ENCODE results near the gene MEX3A. TPM values are rescaled to one million over a fixed set of nuclear protein-coding genes. Genes with fewer than 3 reads are reported as not detected.

MEX3A gene
- total and polyA plus RNA-seq, 2 of the 8 experiments (the other 6 are each of a cell fraction or from before 2014, with no cell fraction given) = 34.1 to 52.4 TPM

DNA sequence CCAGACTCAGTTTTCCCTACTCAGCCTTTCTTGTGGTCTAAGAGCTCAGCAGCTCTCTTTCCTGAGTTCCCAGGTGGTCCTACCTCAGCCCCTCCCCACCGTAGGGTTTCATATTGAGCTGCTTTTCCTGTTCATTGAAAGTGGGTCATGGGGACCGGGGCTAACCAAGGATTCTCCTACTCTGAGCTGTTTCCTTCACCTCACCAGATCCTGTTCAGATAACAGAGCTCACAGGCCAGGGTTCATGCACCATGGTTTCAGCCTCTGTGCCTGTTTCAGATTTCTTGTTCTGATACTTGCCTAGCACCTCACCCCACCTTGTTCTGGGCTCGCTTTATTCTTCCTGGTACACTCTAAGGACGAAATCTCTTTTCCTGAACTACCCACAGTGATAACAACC, 37.2 kb downstream of the MEX3A start:
- H3K27me3 ChIP-seq (replicated peaks in 1 of 4; ENCODE audit: control insufficient read depth in 3 of 4, extremely low read depth in 1 of 4, insufficient read depth in 3 of 4, low read length in 3 of 4) = no peaks in the 10 kb centered on the region
- no peak overlapping the region for H2BK20ac ChIP-seq (ENCODE audit: low read length)
- no peak overlapping the region for H2AK5ac ChIP-seq (ENCODE audit: low read depth, low read length)
- H3K56ac ChIP-seq (replicated peaks; ENCODE audit: insufficient read length, low read depth, low read length) = no peak overlapping the region
- H2BK5ac ChIP-seq (ENCODE audit: low read depth, low read length) = no peak overlapping the region
- H3K18ac ChIP-seq (ENCODE audit: extremely low read depth, low read length) = no peak overlapping the region
- no peak overlapping the region for H4K91ac ChIP-seq (replicated peaks; ENCODE audit: insufficient read length, low read length)
- H3K4me3 ChIP-seq (ENCODE audit: extremely low read depth in 1 of 4, insufficient read depth in 2 of 4, low read depth in 3 of 4, low read length in 4 of 4) = no peak overlapping the region
- no peaks in the 10 kb centered on the region for H3K79me2 ChIP-seq (ENCODE audit: control insufficient read depth in 1 of 2, insufficient read depth in 2 of 2, low read length in 2 of 2)
- no peak for DNase-seq (ENCODE audit: low read depth in 1 of 2, low spot score in 2 of 2)
- H4K5ac ChIP-seq (ENCODE audit: insufficient read length, low read depth, low read length) = no peak overlapping the region
- no peaks in the 10 kb centered on the region for H3K23me2 ChIP-seq (ENCODE audit: low read depth, low read length)
- TF ChIP-seq, protein P1, sequence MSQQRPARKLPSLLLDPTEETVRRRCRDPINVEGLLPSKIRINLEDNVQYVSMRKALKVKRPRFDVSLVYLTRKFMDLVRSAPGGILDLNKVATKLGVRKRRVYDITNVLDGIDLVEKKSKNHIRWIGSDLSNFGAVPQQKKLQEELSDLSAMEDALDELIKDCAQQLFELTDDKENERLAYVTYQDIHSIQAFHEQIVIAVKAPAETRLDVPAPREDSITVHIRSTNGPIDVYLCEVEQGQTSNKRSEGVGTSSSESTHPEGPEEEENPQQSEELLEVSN (IDR thresholded peaks at IDR 0.05) = no peak
- no peak for TF ChIP-seq SP4 (IDR thresholded peaks at IDR 0.05; ENCODE audit: low read length)
- TF ChIP-seq HDAC6 (IDR thresholded peaks at IDR 0.05; ENCODE audit: low read depth, low read length) = no peak
- TF ChIP-seq POU5F1 (IDR thresholded peaks at IDR 0.05; ENCODE audit: low read depth, low read length) = no peak
- no peak for TF ChIP-seq RAD21 (IDR thresholded peaks at IDR 0.05 in 1 of 2, conservative IDR thresholded peaks at IDR 0.05 in 1 of 2; ENCODE audit: low read depth in 2 of 2, low read length in 2 of 2)
- TF ChIP-seq SUZ12 (IDR thresholded peaks at IDR 0.05; ENCODE audit: low read length) = no peak
- TF ChIP-seq BRCA1 (IDR thresholded peaks at IDR 0.05; ENCODE audit: low read depth, low read length) = no peak
- TF ChIP-seq RNF2 (IDR thresholded peaks at IDR 0.05; ENCODE audit: borderline replicate concordance, low read depth, low read length, missing control alignments, poor library complexity, severe bottlenecking) = no peak
- TF ChIP-seq KDM5A (IDR thresholded peaks at IDR 0.05; ENCODE audit: low read length) = no peak
- no peak for TF ChIP-seq RXRA (IDR thresholded peaks at IDR 0.05; ENCODE audit: insufficient read depth, low read depth, low read length)
- TF ChIP-seq, protein P2, sequence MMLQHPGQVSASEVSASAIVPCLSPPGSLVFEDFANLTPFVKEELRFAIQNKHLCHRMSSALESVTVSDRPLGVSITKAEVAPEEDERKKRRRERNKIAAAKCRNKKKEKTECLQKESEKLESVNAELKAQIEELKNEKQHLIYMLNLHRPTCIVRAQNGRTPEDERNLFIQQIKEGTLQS (IDR thresholded peaks at IDR 0.05; ENCODE audit: insufficient read depth, low read depth, low read length) = no peak
- WGBS, 2 experiments (ENCODE audit: extremely low coverage in 1 of 2, insufficient coverage in 1 of 2, insufficient read length in 1 of 2, insufficient replicate concordance in 2 of 2, low coverage in 1 of 2, low lambda C conversion rate in 2 of 2, missing lambda C conversion rate in 1 of 2) = 90% methylated on average over 4 of the region's 4 CpGs; no CpG with 5 or more reads in 1 of the 2 experiments
- no peak overlapping the region for H4K8ac ChIP-seq (ENCODE audit: extremely low read depth, insufficient read depth, low read length)
- peaks cover 0 to 2% of the 10 kb centered on the region in 2 experiments for H4K20me1 ChIP-seq (replicated peaks in 1 of 2; ENCODE audit: control insufficient read depth in 1 of 2, insufficient read depth in 2 of 2, low read length in 2 of 2)
- no peak overlapping the region for H3K14ac ChIP-seq (ENCODE audit: insufficient read length)
- no peaks in the 10 kb centered on the region for H3K4me1 ChIP-seq (replicated peaks in 1 of 4; ENCODE audit: control insufficient read depth in 3 of 4, insufficient read depth in 4 of 4, low read length in 3 of 4)
- H3K4me2 ChIP-seq (ENCODE audit: insufficient read depth in 1 of 2, low read depth in 2 of 2, low read length in 2 of 2) = no peak overlapping the region
- no peak overlapping the region for H2AFZ ChIP-seq (ENCODE audit: low read length)
- peak overlapping the region in 1 of 4 experiments; percentile 11; a peak in 1 of 7 replicates for H3K9ac ChIP-seq (replicated peaks in 1 of 4; ENCODE audit: extremely low read depth in 1 of 4, low read depth in 3 of 4, low read length in 3 of 4)
- H3K4ac ChIP-seq (replicated peaks; ENCODE audit: insufficient read length, low read depth, low read length) = no peak overlapping the region
- POLR2A ChIA-PET (ENCODE audit: partially characterized antibody) = interaction anchor here (0.5 to 1.4 kb wide), 5 partner anchors 12 to 122 kb away, joined by 3 to 5 read pairs (median 4); no protein-coding TSS in a partner anchor
- H3K9me3 ChIP-seq (ENCODE audit: insufficient read depth in 2 of 2, low read depth in 1 of 2, low read length in 1 of 2) = no peaks in the 10 kb centered on the region
- H3K23ac ChIP-seq (ENCODE audit: insufficient read length) = no peak overlapping the region
- CTCF ChIA-PET (ENCODE audit: partially characterized antibody) = interaction anchor here (0.6 to 12.9 kb wide), 8 partner anchors 12 to 107 kb away, joined by 3 to 139 read pairs (median 3); partner anchors contain the start of gene RAB25
- H2BK12ac ChIP-seq (ENCODE audit: low read depth, low read length) = no peak overlapping the region
- no peak overlapping the region for H2BK15ac ChIP-seq (ENCODE audit: low read length)
- peaks cover 1% of the 10 kb centered on the region; the same call in 1 of the 2 replicates for H3K79me1 ChIP-seq (ENCODE audit: low read depth, low read length)
- H3K36me3 ChIP-seq (ENCODE audit: control insufficient read depth in 2 of 4, insufficient read depth in 4 of 4, low read length in 3 of 4) = peaks cover 13 to 49% (median 41%) of the 10 kb centered on the region in 4 experiments; a peak in 7 of 8 replicates
- no peak overlapping the region for H3K27ac ChIP-seq (ENCODE audit: low read depth, low read length)
- FAIRE-seq = no peak
- no peak overlapping the region for H2BK120ac ChIP-seq (replicated peaks; ENCODE audit: low read depth, low read length)

All from H1 (cell line).